Stimulated activated CD4-positive, alpha-beta T cell treated with anti-CD3 and anti-CD28 coated beads, TNF-alpha, amount 100 ng/mL, for 24 hours (primary cell): ENCODE data around the gene C10orf90.

Source experiments
- DNase-seq, 3 experiments: peaks; one replicate each; pipeline ENCODE4 v3.0.0-alpha.2; 2020; ENCODE audit warnings: low read depth in 3 of 3

The C10orf90 gene

GRCh38 chr10:126538439-126539135 is 131.9 kb downstream of the C10orf90 start:
- DNase-seq: no peak

- DNase-seq: no peak
These were observed 133.8 kb downstream of the C10orf90 start for GRCh38 chr10:126536656-126537055.

- DNase-seq: no peak
These were observed 134.3 kb downstream of the C10orf90 start for GRCh38 chr10:126536148-126536547.

- DNase-seq: no peak
These were observed 136.8 kb downstream of the C10orf90 start for GRCh38 chr10:126533644-126534043.

GRCh38 chr10:126528315-126528835 is 142.1 kb downstream of the C10orf90 start:
- DNase-seq: no peak

- no peak for DNase-seq
These were observed 142.7 kb downstream of the C10orf90 start for GRCh38 chr10:126527645-126528314.

GRCh38 chr10:126525326-126525725 is 145.2 kb downstream of the C10orf90 start:
- no peak for DNase-seq

GRCh38 chr10:126524526-126524925 is 146.0 kb downstream of the C10orf90 start:
- no peak for DNase-seq

- DNase-seq: no peak
These were observed 147.4 kb downstream of the C10orf90 start for GRCh38 chr10:126523071-126523470.

GRCh38 chr10:126521399-126521798 is 149.1 kb downstream of the C10orf90 start:
- no peak for DNase-seq

GRCh38 chr10:126520751-126521317 is 149.7 kb downstream of the C10orf90 start:
- DNase-seq: no peak

GRCh38 chr10:126519992-126520391 is 150.5 kb downstream of the C10orf90 start:
- DNase-seq: no peak

- DNase-seq: no peak
These were observed 151.3 kb downstream of the C10orf90 start for GRCh38 chr10:126519185-126519584.

GRCh38 chr10:126518218-126519080 is 152.0 kb downstream of the C10orf90 start:
- DNase-seq: no peak

GRCh38 chr10:126516515-126516914 is 154.0 kb downstream of the C10orf90 start:
- no peak for DNase-seq

GRCh38 chr10:126511917-126512479 is 158.5 kb downstream of the C10orf90 start:
- DNase-seq: no peak

GRCh38 chr10:126509182-126509581 is 161.3 kb downstream of the C10orf90 start:
- no peak for DNase-seq

- DNase-seq: no peak
These were observed 161.9 kb downstream of the C10orf90 start for GRCh38 chr10:126508535-126509040.

GRCh38 chr10:126504761-126505112 is 165.8 kb downstream of the C10orf90 start:
- no peak for DNase-seq

GRCh38 chr10:126504063-126504760 is 166.3 kb downstream of the C10orf90 start:
- no peak for DNase-seq
